Hematopoietic multipotent progenitor cell treated with erythropoietin and hydrocortisone succinate and interleukin-3 and kit ligand, for 15 days (in vitro differentiated cells): ENCODE data around the gene KCTD19.

Experiments
- DNase-seq: peaks from one replicate; pipeline ENCODE4 v3.0.0-alpha.2; 2015; ENCODE audit warnings: low spot score

The KCTD19 gene

GRCh38 chr16:67283039-67283825 is 43.3 kb downstream of the KCTD19 start:
- no peak for DNase-seq

GRCh38 chr16:67282447-67282805 is 44.1 kb downstream of the KCTD19 start:
- no peak for DNase-seq

- DNase-seq: no peak
Observed at GRCh38 chr16:67281536-67282446, 44.8 kb downstream of the KCTD19 start.

DNA sequence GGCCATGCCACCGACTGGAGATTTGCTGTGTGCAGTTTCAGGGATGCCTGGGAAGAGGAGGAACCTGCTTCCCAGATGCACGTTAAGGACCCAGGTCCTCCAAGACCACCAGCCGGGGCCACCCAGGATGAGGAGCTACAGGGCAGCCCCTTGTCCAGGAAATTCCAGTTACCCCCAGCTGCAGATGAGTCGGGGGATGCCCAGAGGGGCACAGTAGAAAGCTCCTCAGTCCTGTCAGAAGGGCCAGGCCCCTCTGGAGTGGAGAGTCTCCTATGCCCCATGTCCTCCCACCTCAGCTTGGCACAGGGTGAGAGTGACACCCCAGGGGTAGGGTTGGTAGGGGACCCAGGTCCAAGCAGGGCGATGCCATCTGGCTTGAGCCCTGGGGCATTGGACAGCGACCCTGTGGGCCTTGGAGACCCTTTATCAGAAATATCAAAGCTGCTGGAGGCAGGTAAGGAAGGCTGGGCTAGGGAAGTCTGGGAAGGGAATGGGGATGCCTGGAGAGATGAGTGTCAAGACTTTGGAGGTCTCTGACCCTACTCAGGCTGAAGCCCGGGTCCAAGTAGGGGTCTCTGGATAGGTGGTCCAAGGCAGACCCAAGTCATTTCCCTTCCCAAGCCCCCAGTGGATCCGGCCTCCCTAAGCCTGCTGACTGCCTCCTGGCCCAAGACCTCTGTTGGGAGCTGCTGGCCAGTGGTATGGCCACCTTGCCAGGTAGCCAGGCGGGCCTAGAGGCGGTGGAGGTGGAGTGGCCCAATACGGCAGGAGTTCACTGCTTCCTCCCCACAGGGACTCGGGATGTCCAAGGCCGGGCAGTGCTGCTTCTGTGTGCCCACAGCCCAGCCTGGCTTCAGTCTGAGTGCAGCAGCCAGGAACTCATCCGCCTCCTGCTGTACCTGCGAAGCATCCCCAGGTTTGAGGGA is 46.2 kb downstream of the KCTD19 start:
- DNase-seq: no peak

- peak; percentile 87 for DNase-seq
Observed at GRCh38 chr16:67279296-67280089, 47.0 kb downstream of the KCTD19 start, which contains the start of gene PLEKHG4. Gene PLEKHG4 (plus strand): TSS chr16:67279532. CDS start chr16:67280045, 513 bp downstream.

- peak; percentile 34 for DNase-seq
Observed at GRCh38 chr16:67278773-67279295, 47.7 kb downstream of the KCTD19 start.

DNA sequence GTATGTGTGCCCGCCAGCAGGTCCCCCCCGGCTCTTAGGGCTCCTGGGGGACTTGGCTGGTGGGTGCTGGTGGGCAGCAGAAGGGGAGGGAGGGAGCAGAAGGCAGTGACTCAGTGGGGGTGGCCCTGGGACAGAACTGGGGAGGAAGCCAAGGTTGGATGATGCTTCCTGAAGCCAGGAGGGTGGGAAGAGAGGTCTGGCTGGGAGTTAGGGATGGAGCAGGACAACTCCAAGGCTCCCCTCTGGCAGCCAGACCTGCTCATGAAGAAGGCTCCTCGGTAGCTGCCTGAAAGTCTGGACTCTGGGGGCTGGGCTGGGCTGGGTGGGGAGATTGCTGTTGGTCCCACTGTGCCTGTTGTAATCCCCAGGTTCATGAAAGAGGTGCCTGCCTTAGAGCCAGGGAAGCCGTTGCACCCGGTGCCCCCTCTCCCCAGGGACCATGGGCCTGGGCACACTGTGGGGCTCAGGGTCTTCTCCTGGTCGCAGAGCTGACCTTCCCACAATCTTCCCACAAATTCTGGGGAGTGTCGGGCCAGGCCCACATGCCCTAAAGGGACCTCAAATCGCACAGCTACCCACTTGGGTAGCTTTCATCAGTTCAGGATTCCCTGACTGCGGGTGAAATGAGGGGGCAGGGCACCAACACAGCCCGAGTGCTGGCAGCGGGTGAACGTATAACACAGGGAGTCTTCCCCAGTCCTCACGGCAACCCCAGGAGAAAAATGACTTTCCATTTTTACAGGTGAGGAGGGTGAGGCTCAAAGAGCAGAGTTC is 48.4 kb downstream of the KCTD19 start:
- DNase-seq: peak; percentile 34

DNA sequence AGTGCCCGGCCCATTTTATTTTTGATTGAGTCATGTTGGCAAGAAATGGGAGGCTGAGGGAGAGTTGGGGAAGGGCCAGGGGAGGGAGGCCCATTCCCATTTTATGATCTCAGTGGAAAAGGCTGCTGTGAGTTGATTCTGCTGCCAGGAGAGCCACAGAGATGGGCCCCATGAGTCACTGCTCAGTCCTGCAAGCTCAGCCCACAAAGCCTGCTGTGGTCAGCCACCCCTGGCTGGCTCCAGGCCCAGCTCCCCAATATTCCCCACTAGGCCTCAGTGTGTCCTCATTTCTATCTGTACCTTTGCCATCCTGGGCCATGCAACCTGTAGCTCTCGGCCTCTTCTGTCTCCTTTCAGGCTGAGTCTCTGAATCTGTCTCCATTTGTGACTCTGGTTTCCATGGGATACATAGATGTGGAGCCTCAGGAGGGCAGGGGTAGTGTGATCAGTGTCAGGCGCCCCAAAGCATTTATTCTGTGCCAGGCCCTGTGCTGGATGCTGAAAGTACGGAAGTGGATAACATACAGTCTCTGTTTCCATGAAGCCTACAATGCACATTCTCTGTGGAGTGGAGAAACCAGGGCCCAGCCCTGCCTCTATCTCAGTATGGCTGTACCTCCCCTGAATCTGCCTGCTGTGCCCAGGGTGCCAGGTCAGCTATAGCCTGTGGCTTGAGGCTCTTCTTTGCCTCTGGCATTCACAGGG is 49.1 kb downstream of the KCTD19 start:
- DNase-seq: peak; percentile 25

DNA sequence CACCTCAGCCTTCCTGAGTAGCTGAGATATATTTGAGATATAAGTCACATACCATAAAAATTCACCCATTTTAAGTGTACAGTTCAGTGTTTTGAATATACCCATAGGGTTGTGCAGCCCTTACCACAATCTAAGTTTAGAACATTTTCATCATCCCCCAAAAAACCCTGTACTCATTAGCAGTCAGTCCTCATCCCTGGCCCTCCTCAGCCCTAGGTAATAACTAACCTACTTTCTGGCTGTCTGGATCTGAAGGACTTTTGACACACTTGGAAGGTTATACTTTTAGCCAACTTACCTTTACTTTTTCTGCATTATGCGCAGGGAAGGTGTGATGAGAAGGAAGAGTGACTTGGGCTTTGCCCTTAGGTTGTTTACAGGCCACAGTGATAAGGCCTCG is 51.2 kb downstream of the KCTD19 start:
- no peak for DNase-seq

DNA sequence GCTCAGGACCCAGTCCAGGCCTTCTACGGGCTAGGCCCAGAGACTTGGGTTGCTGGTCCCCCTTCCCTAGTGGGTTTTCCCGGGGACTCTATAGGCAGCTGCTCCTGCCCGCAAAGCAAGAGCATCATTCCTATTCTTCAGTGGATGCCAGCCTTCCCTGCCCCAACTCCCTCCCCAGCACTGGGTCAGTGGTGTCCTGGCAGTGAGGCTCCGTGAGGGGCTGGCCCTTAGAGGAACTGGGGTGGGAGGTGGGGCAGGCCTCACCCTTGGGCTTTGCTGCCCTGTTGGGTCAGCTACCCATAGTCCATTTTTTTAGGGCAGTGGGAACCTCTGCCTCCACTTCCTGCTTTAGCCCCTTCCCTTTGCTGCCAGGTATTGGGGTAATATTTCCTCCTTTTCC is 55.1 kb downstream of the KCTD19 start:
- DNase-seq: no peak

- no peak for DNase-seq
Observed at GRCh38 chr16:67270931-67271338, 55.6 kb downstream of the KCTD19 start.

DNA sequence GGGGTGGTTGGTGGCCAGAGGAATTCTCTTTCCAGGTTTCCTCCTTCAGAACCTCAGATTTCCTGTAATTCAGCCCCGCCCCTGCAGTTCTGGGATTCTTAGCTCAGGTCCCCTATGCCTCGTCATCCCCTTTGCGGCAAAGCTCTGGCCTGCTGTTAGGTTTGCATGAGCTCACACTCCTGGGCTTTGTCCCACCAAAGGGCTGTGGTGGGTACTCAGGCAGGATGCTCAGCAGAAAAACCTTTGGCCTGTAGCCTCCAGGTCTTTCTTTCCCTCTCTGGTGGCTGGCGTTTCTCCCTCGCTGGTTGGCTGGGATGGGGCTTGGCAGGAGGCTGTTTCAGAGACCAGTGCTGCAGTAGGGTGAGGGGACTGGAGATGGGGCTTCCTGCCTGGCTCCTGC is 56.8 kb downstream of the KCTD19 start:
- DNase-seq: no peak

GRCh38 chr16:67268136-67268579 is 58.4 kb downstream of the KCTD19 start:
- DNase-seq: peak; percentile 96

DNA sequence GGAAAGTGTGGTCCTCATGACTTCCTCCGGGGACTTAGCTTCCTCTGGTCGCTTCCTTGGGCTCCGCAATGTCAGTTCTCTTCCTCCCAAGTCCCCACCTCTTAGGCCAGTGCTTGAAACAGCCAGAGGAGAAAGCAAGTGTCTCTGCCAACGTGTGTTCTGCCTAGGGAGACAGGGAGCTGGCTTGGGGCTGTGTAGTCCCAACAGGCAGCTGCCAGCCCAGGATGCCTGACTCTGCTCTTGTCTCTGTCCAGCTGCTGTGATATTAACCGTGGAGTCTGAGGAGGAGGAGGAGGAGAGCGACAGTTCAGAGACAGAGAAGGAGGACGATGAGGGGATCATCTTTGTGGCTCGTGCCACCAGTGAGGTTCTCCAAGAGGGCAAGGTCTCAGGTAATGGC is 60.7 kb downstream of the KCTD19 start:
- DNase-seq: no peak

GRCh38 chr16:67264866-67265265 is 61.7 kb downstream of the KCTD19 start:
- no peak for DNase-seq

GRCh38 chr16:67264277-67264676 is 62.3 kb downstream of the KCTD19 start:
- no peak for DNase-seq

DNA sequence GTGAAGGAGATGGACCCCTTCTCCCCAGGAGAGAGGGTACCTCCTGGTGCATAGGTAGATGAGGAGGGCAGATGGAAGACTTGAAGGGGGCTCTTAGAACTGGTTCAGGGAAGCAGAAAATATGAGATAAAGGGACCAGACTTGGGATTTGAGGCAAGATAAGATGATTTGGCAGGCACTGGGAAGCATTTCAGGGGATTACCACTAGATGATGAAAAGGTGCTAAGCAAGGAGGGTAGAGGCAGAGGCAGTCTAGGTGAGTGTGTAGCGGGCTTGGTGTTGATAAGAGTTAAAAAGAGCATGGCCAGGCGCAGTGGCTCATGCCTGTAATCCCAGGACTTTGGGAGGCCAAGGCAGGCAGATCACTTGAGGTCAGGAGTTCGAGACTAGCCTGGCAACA is 63.3 kb downstream of the KCTD19 start:
- no peak for DNase-seq

- DNase-seq: peak; percentile 77
Observed at GRCh38 chr16:67260426-67261063, 66.0 kb downstream of the KCTD19 start.

GRCh38 chr16:67259705-67260104 is 66.8 kb downstream of the KCTD19 start:
- no peak for DNase-seq
